Astrocyte (in vitro differentiated cells and primary cell): ENCODE measurements around the gene ECHDC3. TPM values are rescaled to one million over a fixed set of nuclear protein-coding genes. Genes with fewer than 3 reads are reported as not detected.

ENCODE experiments used
- DNase-seq: peaks from one replicate; pipeline ENCODE4 v3.0.0-alpha.2; 2010; ENCODE audit warnings: low read depth
- FAIRE-seq: peaks from 2 replicates; lab custom pipeline; 2011; peaks lifted over from hg19 to GRCh38; lab: Jason Lieb, UNC
- H2AFZ ChIP-seq: 2 replicates; pipeline ENCODE4 v1.6.0; 2012; ENCODE audit warnings: low read depth, low read length, inconsistent platforms
- H3K27ac ChIP-seq: 2 replicates; pipeline ENCODE4 v1.5.1; 2011; ENCODE audit warnings: low read depth, low read length, inconsistent platforms
- H3K27me3 ChIP-seq: 2 replicates; pipeline ENCODE4 v1.6.0; 2011; ENCODE audit warnings: low read length, inconsistent platforms; ENCODE audit not compliant: insufficient read depth
- H3K36me3 ChIP-seq: 2 replicates; pipeline ENCODE4 v1.5.1; 2011; ENCODE audit warnings: low read length, inconsistent platforms; ENCODE audit not compliant: insufficient read depth
- H3K4me1 ChIP-seq: 2 replicates; pipeline ENCODE4 v1.5.1; 2011; ENCODE audit warnings: low read length, inconsistent platforms; ENCODE audit not compliant: insufficient read depth
- H3K4me2 ChIP-seq: 2 replicates; pipeline ENCODE4 v1.6.0; 2012; ENCODE audit warnings: low read length, inconsistent platforms
- H3K4me3 ChIP-seq: 2 replicates; pipeline ENCODE4 v1.5.1; 2011; ENCODE audit warnings: low read depth, mild to moderate bottlenecking, low read length, inconsistent platforms; ENCODE audit not compliant: insufficient read depth
- H3K79me2 ChIP-seq: 2 replicates; pipeline ENCODE4 v1.6.0; 2012; ENCODE audit warnings: mild to moderate bottlenecking, low read length, inconsistent platforms; ENCODE audit not compliant: insufficient read depth
- H3K9ac ChIP-seq: 2 replicates; pipeline ENCODE4 v1.6.0; 2012; ENCODE audit warnings: mild to moderate bottlenecking, low read length, inconsistent platforms
- H3K9me3 ChIP-seq: 2 replicates; pipeline ENCODE4 v1.5.1; 2012; ENCODE audit warnings: low read depth, mild to moderate bottlenecking, low read length, inconsistent platforms; ENCODE audit not compliant: insufficient read depth
- H4K20me1 ChIP-seq: 2 replicates; pipeline ENCODE4 v1.6.0; 2012; ENCODE audit warnings: low read length, inconsistent platforms; ENCODE audit not compliant: insufficient read depth
- H3K27ac Mint-ChIP-seq: one replicate; pipeline ENCODE4 v1.8.0; 2021; ENCODE audit warnings: mild to moderate bottlenecking, mixed read lengths; ENCODE audit not compliant: unreplicated experiment
- H3K27me3 Mint-ChIP-seq: one replicate; pipeline ENCODE4 v1.8.0; 2021; ENCODE audit warnings: low read depth, mixed read lengths; ENCODE audit not compliant: unreplicated experiment
- H3K36me3 Mint-ChIP-seq: one replicate; pipeline ENCODE4 v1.8.0; 2021; ENCODE audit warnings: low read depth, mixed read lengths; ENCODE audit not compliant: unreplicated experiment
- H3K4me1 Mint-ChIP-seq: one replicate; pipeline ENCODE4 v1.8.0; 2021; ENCODE audit warnings: low read depth, mixed read lengths; ENCODE audit not compliant: unreplicated experiment
- H3K4me3 Mint-ChIP-seq: one replicate; pipeline ENCODE4 v1.8.0; 2021; ENCODE audit warnings: mild to moderate bottlenecking, moderate library complexity, mixed read lengths; ENCODE audit not compliant: unreplicated experiment
- H3K9me3 Mint-ChIP-seq: one replicate; pipeline ENCODE4 v1.8.0; 2021; ENCODE audit warnings: mild to moderate bottlenecking, mixed read lengths; ENCODE audit not compliant: unreplicated experiment
- EZH2 ChIP-seq: IDR thresholded peaks from 2 replicates; pipeline ENCODE4 v1.6.1; 2012; ENCODE audit warnings: mild to moderate bottlenecking, low read length, inconsistent platforms; ENCODE audit not compliant: insufficient read depth
- total RNA-seq: library from RNA; stranded (reverse); gene quantifications from 2 replicates; pipeline ENCODE4 v1.2.1, GENCODE V29; 2021
- TF ChIP-seq, protein P1 (sequence below): IDR thresholded peaks from 2 replicates; pipeline ENCODE4 v1.5.1; 2011; ENCODE audit warnings: low read depth, mild to moderate bottlenecking, inconsistent platforms, low read length, moderate library complexity; ENCODE audit not compliant: insufficient read depth

ECHDC3 gene
- total RNA-seq, 1 donor from 2014 or later, result 2.1 TPM

DNA sequence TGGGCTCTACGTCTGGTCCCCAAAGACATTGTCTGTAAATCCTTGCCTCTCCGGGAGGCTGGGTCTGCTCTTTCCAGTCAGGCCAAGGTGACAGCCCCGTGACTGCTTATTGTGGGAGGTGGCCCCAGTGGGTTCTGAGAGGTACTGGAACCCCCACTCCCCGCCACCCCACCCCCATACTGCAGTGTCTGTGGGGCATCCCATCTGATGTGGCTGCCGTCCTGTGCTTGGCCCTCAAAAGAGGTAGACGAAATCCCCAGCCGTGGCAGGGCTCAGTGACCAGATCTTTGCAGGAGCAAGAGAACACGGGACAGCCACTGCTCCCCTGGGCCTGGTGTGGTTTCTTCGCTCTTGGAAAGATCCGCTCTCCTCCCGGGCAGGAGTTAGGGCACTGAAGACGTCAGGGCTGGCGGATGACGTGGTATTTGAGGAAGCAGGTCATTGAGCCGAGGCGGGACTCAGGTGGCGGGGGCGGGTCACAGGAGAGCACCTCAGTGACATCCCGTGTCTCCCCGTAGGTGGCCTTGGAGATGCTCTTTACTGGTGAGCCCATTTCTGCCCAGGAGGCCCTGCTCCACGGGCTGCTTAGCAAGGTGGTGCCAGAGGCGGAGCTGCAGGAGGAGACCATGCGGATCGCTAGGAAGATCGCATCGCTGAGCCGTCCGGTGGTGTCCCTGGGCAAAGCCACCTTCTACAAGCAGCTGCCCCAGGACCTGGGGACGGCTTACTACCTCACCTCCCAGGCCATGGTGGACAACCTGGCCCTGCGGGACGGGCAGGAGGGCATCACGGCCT, 20.7 kb downstream of the ECHDC3 start:
- H3K9me3 ChIP-seq, result no peaks in the 10 kb centered on the region

DNA sequence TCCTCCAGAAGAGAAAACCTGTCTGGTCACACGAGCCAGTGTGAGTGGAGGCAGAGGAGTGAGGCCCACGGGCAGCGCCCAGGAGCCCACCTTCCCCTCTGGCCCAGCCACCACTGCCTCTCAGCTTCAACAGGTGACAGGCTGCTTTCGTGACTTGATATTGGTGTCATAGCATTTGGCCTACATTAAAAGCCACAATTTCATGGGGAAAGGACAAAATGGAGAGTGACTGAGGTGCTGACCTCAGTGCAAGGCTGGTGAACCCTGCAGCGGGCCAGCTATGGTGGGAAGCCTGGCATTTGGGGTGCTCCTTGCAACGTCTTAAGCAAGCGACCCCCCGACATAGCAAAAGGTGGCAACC, 21.3 kb downstream of the ECHDC3 start:
- DNase-seq, result no peak
- no peaks in the 10 kb centered on the region for H3K9me3 ChIP-seq
- FAIRE-seq, result no peak
- no peaks in the 10 kb centered on the region for H4K20me1 ChIP-seq
- H3K4me3 Mint-ChIP-seq, result no peak overlapping the region
- no peak overlapping the region for H3K4me3 ChIP-seq
- H3K27ac Mint-ChIP-seq, result no peak overlapping the region
- no peak overlapping the region for H3K4me2 ChIP-seq
- no peaks in the 10 kb centered on the region for H3K4me1 Mint-ChIP-seq
- peaks cover 5% of the 10 kb centered on the region for H3K9me3 Mint-ChIP-seq
- H3K9ac ChIP-seq, result no peak overlapping the region
- no peaks in the 10 kb centered on the region for H3K36me3 ChIP-seq
- no peak overlapping the region for H3K27ac ChIP-seq
- H3K4me1 ChIP-seq, result peaks cover 7% of the 10 kb centered on the region
- no peak overlapping the region for H2AFZ ChIP-seq
- peaks cover 9% of the 10 kb centered on the region for H3K27me3 Mint-ChIP-seq
- TF ChIP-seq, protein P1, sequence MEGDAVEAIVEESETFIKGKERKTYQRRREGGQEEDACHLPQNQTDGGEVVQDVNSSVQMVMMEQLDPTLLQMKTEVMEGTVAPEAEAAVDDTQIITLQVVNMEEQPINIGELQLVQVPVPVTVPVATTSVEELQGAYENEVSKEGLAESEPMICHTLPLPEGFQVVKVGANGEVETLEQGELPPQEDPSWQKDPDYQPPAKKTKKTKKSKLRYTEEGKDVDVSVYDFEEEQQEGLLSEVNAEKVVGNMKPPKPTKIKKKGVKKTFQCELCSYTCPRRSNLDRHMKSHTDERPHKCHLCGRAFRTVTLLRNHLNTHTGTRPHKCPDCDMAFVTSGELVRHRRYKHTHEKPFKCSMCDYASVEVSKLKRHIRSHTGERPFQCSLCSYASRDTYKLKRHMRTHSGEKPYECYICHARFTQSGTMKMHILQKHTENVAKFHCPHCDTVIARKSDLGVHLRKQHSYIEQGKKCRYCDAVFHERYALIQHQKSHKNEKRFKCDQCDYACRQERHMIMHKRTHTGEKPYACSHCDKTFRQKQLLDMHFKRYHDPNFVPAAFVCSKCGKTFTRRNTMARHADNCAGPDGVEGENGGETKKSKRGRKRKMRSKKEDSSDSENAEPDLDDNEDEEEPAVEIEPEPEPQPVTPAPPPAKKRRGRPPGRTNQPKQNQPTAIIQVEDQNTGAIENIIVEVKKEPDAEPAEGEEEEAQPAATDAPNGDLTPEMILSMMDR, result no peak
- no peak for TF ChIP-seq EZH2
- H3K36me3 Mint-ChIP-seq, result no peaks in the 10 kb centered on the region
- no peaks in the 10 kb centered on the region for H3K79me2 ChIP-seq
- no peaks in the 10 kb centered on the region for H3K27me3 ChIP-seq

More for the DNA sequence above, 20.7 kb downstream of the ECHDC3 start:
- H3K4me3 Mint-ChIP-seq, result no peak overlapping the region
- H3K36me3 ChIP-seq, result no peaks in the 10 kb centered on the region
- H3K27ac Mint-ChIP-seq, result no peak overlapping the region
- no peak overlapping the region for H3K4me3 ChIP-seq
- no peak for FAIRE-seq
- H2AFZ ChIP-seq, result no peak overlapping the region
- H3K4me2 ChIP-seq, result no peak overlapping the region
- TF ChIP-seq EZH2, result no peak
- TF ChIP-seq, protein P1, result no peak
- peaks cover 11% of the 10 kb centered on the region for H3K4me1 ChIP-seq
- H4K20me1 ChIP-seq, result no peaks in the 10 kb centered on the region
- no peak overlapping the region for H3K27ac ChIP-seq
- no peaks in the 10 kb centered on the region for H3K27me3 ChIP-seq
- H3K79me2 ChIP-seq, result no peaks in the 10 kb centered on the region
- peaks cover 9% of the 10 kb centered on the region for H3K27me3 Mint-ChIP-seq
- H3K36me3 Mint-ChIP-seq, result no peaks in the 10 kb centered on the region
- peaks cover 5% of the 10 kb centered on the region for H3K4me1 Mint-ChIP-seq
- peaks cover 5% of the 10 kb centered on the region for H3K9me3 Mint-ChIP-seq
- no peak overlapping the region for H3K9ac ChIP-seq
- DNase-seq, result no peak

DNA sequence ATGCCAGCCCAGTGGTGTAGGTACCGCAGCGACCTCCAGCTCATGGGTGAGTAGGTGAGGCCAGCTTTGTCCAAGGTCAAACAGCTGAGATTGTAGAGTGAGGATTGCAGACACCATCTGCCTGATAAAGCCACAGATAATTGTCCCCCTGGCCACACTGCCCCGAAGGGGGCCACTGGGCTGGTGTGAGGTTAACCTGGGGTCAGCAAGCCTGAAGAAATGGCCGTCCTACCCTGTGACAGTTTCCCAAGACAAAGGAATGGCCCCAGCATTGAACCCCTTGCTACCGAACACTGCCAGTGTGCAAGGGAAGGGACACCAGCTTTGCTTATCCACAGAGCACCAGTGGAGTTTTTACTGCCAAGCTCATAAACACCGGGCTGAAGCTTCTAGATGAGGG, 23.0 kb downstream of the ECHDC3 start:
- DNase-seq (no peak), FAIRE-seq (no peak)
- H4K20me1 ChIP-seq, result no peaks in the 10 kb centered on the region
- no peaks in the 10 kb centered on the region for H3K9me3 ChIP-seq
- no peaks in the 10 kb centered on the region for H3K4me1 Mint-ChIP-seq
- no peak overlapping the region for H3K27ac ChIP-seq
- H3K27ac Mint-ChIP-seq, result no peak overlapping the region
- H3K4me3 ChIP-seq, result no peak overlapping the region
- peaks cover 7% of the 10 kb centered on the region for H3K4me1 ChIP-seq
- H2AFZ ChIP-seq, result no peak overlapping the region
- H3K36me3 ChIP-seq, result no peaks in the 10 kb centered on the region
- H3K27me3 Mint-ChIP-seq, result peaks cover 9% of the 10 kb centered on the region
- peaks cover 2% of the 10 kb centered on the region for H3K36me3 Mint-ChIP-seq
- no peak for TF ChIP-seq EZH2
- TF ChIP-seq, protein P1, result no peak
- H3K4me3 Mint-ChIP-seq, result no peak overlapping the region
- H3K4me2 ChIP-seq, result no peak overlapping the region
- H3K9me3 Mint-ChIP-seq, result peaks cover 5% of the 10 kb centered on the region
- no peaks in the 10 kb centered on the region for H3K27me3 ChIP-seq
- no peak overlapping the region for H3K9ac ChIP-seq
- no peaks in the 10 kb centered on the region for H3K79me2 ChIP-seq
